ENCODE data around the gene RANGRF.

Gene RANGRF

GRCh38 chr17:8314797-8315763, 26.6 kb downstream of the RANGRF start:
- peak; percentile 37 for DNase-seq

- peak; percentile 35 for DNase-seq
Measured at GRCh38 chr17:8315764-8316217, 27.3 kb downstream of the RANGRF start.

GRCh38 chr17:8318010-8318935, 29.8 kb downstream of the RANGRF start:
- DNase-seq, result no peak

GRCh38 chr17:8320262-8320661, 31.8 kb downstream of the RANGRF start:
- DNase-seq, result no peak

GRCh38 chr17:8320990-8321389, 32.5 kb downstream of the RANGRF start:
- DNase-seq, result no peak

- DNase-seq, result no peak
Measured at GRCh38 chr17:8322061-8322460, 33.6 kb downstream of the RANGRF start.

GRCh38 chr17:8324132-8324531, 35.7 kb downstream of the RANGRF start:
- DNase-seq, result no peak

- DNase-seq, result no peak
Measured at GRCh38 chr17:8324923-8325322, 36.5 kb downstream of the RANGRF start.

- DNase-seq, result peak; percentile 79
Measured at GRCh38 chr17:8326511-8327302, 38.2 kb downstream of the RANGRF start.

- DNase-seq, result no peak
Measured at GRCh38 chr17:8327303-8327649, 38.8 kb downstream of the RANGRF start.

GRCh38 chr17:8332128-8332527, 43.7 kb downstream of the RANGRF start:
- DNase-seq, result no peak

- DNase-seq, result peak; percentile 56
Measured at GRCh38 chr17:8332688-8333087, 44.2 kb downstream of the RANGRF start.

GRCh38 chr17:8333281-8333680, 44.8 kb downstream of the RANGRF start:
- no peak for DNase-seq

- DNase-seq, result peak; percentile 39
Measured at GRCh38 chr17:8337802-8338752, 49.6 kb downstream of the RANGRF start.

GRCh38 chr17:8338753-8339140, 50.3 kb downstream of the RANGRF start:
- DNase-seq, result no peak

- DNase-seq, result no peak
Measured at GRCh38 chr17:8339540-8339939, 51.1 kb downstream of the RANGRF start, which contains the start of gene ODF4. TSS of gene ODF4 (plus strand) at chr17:8339840. CDS start at chr17:8340052, 212 bp downstream.
